Breast epithelium (tissue), 3 donors: ENCODE measurements around the gene NCK2.

Experiments
- POLR2A ChIP-seq: fragments of 450-650 bp; IDR thresholded peaks from one replicate; pipeline ENCODE4 v1.6.1; 2016; ENCODE audit warnings: antibody characterized with exemption, mild to moderate bottlenecking, moderate library complexity
- TF ChIP-seq, protein P1 (sequence below), 3 donors: fragments of 450-650 bp; IDR thresholded peaks; one replicate each; pipeline ENCODE4 v1.5.1; 2016 to 2017; ENCODE audit warnings: antibody characterized with exemption in 3 of 3, mild to moderate bottlenecking in 3 of 3, moderate library complexity in 3 of 3

DNA sequence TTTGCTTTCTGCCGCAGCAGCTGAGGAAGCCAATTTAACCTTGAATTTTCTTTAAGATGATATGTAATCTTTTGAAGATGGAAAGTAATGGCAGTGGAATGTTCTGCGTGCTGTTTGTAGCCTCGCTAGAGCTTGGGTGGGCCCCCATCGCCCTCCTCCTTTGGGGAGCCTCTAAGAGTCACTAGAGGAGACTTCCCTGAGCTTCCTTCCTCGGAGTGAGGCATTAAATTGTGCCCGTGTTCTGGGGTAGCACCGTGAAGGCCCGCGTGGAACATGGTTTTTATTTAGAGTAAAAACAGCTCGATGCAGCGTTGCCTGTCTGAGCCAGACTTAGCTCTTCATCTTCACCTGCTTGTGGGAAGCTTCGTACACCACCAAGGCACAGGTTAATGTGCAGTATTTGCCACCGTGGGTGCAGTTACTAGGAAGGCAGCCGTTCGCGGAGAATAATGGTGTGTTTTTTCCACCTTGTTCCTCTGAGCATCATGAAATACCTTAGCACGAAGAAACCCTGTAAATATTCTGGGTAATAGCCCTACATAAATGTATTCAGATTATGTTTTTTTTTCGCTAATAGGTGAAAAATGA is 38.5 kb downstream of the NCK2 start:
- TF ChIP-seq, protein P1, sequence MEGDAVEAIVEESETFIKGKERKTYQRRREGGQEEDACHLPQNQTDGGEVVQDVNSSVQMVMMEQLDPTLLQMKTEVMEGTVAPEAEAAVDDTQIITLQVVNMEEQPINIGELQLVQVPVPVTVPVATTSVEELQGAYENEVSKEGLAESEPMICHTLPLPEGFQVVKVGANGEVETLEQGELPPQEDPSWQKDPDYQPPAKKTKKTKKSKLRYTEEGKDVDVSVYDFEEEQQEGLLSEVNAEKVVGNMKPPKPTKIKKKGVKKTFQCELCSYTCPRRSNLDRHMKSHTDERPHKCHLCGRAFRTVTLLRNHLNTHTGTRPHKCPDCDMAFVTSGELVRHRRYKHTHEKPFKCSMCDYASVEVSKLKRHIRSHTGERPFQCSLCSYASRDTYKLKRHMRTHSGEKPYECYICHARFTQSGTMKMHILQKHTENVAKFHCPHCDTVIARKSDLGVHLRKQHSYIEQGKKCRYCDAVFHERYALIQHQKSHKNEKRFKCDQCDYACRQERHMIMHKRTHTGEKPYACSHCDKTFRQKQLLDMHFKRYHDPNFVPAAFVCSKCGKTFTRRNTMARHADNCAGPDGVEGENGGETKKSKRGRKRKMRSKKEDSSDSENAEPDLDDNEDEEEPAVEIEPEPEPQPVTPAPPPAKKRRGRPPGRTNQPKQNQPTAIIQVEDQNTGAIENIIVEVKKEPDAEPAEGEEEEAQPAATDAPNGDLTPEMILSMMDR (IDR thresholded peaks at IDR 0.05): no peak
- TF ChIP-seq POLR2A: no peak
